ENCODE results near the gene ENPP5. TPM values are rescaled to one million over a fixed set of nuclear protein-coding genes. Genes with fewer than 3 reads are reported as not detected.

The ENPP5 gene
- polyA plus RNA-seq, 3 donors, result 16.8 to 18.9 (median 18.7) TPM

DNA sequence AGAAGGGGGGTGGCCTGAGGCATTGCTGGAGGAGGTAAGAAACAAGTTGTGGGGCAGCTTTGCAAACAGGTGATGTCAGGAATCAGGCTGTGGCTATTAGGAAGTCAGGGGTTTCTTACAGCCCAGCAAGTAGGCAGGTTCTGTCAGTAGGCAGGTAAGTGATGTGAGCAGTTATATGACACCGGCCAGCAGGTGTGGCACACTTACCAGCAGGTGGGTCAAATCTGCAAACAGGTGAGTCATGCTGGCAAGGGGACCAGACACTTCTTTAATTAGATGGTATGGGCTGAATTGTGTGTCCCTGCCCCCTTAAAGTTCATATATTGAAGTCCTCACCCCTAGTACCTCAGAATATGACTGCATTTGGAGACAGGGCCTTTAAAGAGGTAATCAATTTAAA lies 57.4 kb downstream of the ENPP5 start:
- no peak for DNase-seq (ENCODE audit: low read depth in 3 of 3, low spot score in 2 of 3)

Other genes starting within 250 kb of the ENPP5 start
- gene CLIC5, start 155.1 kb downstream of the ENPP5 start, polyA plus RNA-seq (ENCODE audit: insufficient read length in 3 of 3), result 100 to 1,000 TPM; 194 to 233 (median 233) TPM
- 10 to 100 TPM; 16.7 to 18.8 (median 18.1) TPM for gene ENPP4, start 41.0 kb downstream of the ENPP5 start, polyA plus RNA-seq (ENCODE audit: insufficient read length in 3 of 3)

All from right renal cortex interstitium (tissue), 3 donors.